ENCODE results near the gene SIRPD.
"Not testable (repeated sequence)": the region's sequence is repeated elsewhere in the genome, so short reads cannot be mapped to it uniquely, and the experiment has no call there.

Gene SIRPD

GRCh38 chr20:1513801-1514200, 43.7 kb downstream of the SIRPD start:
- Histone ChIP-seq H3K4me3 (ENCODE audit: low read depth, low read length) (no peak overlapping the region), H3K79me2 (ENCODE audit: control insufficient read depth, insufficient read depth, low read length, unreplicated experiment) (no peaks in the 10 kb centered on the region), H3K4me1 (ENCODE audit: control insufficient read depth, insufficient read depth, low read length, unreplicated experiment) (no peaks in the 10 kb centered on the region), H3K36me3 (ENCODE audit: insufficient read depth, low read length) (no peaks in the 10 kb centered on the region), H3K27me3 (ENCODE audit: insufficient read depth, low read length) (peaks cover 77% of the 10 kb centered on the region), H2AFZ (ENCODE audit: low read length, unreplicated experiment) (no peak overlapping the region), H3K27ac (ENCODE audit: low read depth, low read length) (no peak overlapping the region)

GRCh38 chr20:1509237-1509636, 48.3 kb downstream of the SIRPD start:
- no peak overlapping the region for H3K27ac ChIP-seq (ENCODE audit: low read depth, low read length)

GRCh38 chr20:1508574-1508973, 48.9 kb downstream of the SIRPD start:
- Histone ChIP-seq H3K4me1 (ENCODE audit: control insufficient read depth, insufficient read depth, low read length, unreplicated experiment) (peaks cover 10% of the 10 kb centered on the region), H3K79me2 (ENCODE audit: control insufficient read depth, insufficient read depth, low read length, unreplicated experiment) (no peaks in the 10 kb centered on the region), H3K36me3 (ENCODE audit: insufficient read depth, low read length) (no peaks in the 10 kb centered on the region), H3K27me3 (ENCODE audit: insufficient read depth, low read length) (peaks cover 41% of the 10 kb centered on the region), H3K27ac (ENCODE audit: low read depth, low read length) (no peak overlapping the region), H3K4me3 (ENCODE audit: low read depth, low read length) (no peak overlapping the region), H2AFZ (ENCODE audit: low read length, unreplicated experiment) (no peak overlapping the region)

More at GRCh38 chr20:1509237-1509636, 48.3 kb downstream of the SIRPD start:
- Histone ChIP-seq H3K36me3 (ENCODE audit: insufficient read depth, low read length) (no peaks in the 10 kb centered on the region), H2AFZ (ENCODE audit: low read length, unreplicated experiment) (no peak overlapping the region), H3K27me3 (ENCODE audit: insufficient read depth, low read length) (peaks cover 48% of the 10 kb centered on the region), H3K4me3 (ENCODE audit: low read depth, low read length) (no peak overlapping the region), H3K79me2 (ENCODE audit: control insufficient read depth, insufficient read depth, low read length, unreplicated experiment) (no peaks in the 10 kb centered on the region), H3K4me1 (ENCODE audit: control insufficient read depth, insufficient read depth, low read length, unreplicated experiment) (peaks cover 10% of the 10 kb centered on the region)

GRCh38 chr20:1507276-1507675, 50.2 kb downstream of the SIRPD start:
- H3K27me3 ChIP-seq (ENCODE audit: insufficient read depth, low read length), result peaks cover 33% of the 10 kb centered on the region
- H3K27ac ChIP-seq (ENCODE audit: low read depth, low read length), result no peak overlapping the region
- H2AFZ ChIP-seq (ENCODE audit: low read length, unreplicated experiment), result no peak overlapping the region
- H3K4me3 ChIP-seq (ENCODE audit: low read depth, low read length), result no peak overlapping the region
- no peaks in the 10 kb centered on the region for H3K79me2 ChIP-seq (ENCODE audit: control insufficient read depth, insufficient read depth, low read length, unreplicated experiment)
- peaks cover 10% of the 10 kb centered on the region for H3K4me1 ChIP-seq (ENCODE audit: control insufficient read depth, insufficient read depth, low read length, unreplicated experiment)
- H3K36me3 ChIP-seq (ENCODE audit: insufficient read depth, low read length), result no peaks in the 10 kb centered on the region

- Histone ChIP-seq H3K36me3 (ENCODE audit: insufficient read depth, low read length) (no peaks in the 10 kb centered on the region), H3K27ac (ENCODE audit: low read depth, low read length) (no peak overlapping the region), H2AFZ (ENCODE audit: low read length, unreplicated experiment) (no peak overlapping the region), H3K4me1 (ENCODE audit: control insufficient read depth, insufficient read depth, low read length, unreplicated experiment) (peaks cover 10% of the 10 kb centered on the region), H3K79me2 (ENCODE audit: control insufficient read depth, insufficient read depth, low read length, unreplicated experiment) (no peaks in the 10 kb centered on the region), H3K4me3 (ENCODE audit: low read depth, low read length) (no peak overlapping the region), H3K27me3 (ENCODE audit: insufficient read depth, low read length) (peaks cover 24% of the 10 kb centered on the region; the same call in 1 of the 2 replicates)
These were observed 51.6 kb downstream of the SIRPD start for GRCh38 chr20:1505871-1506270.

- peaks cover 19% of the 10 kb centered on the region; the same call in 1 of the 2 replicates for H3K27me3 ChIP-seq (ENCODE audit: insufficient read depth, low read length)
- no peaks in the 10 kb centered on the region for H3K36me3 ChIP-seq (ENCODE audit: insufficient read depth, low read length)
- H2AFZ ChIP-seq (ENCODE audit: low read length, unreplicated experiment), result no peak overlapping the region
- H3K79me2 ChIP-seq (ENCODE audit: control insufficient read depth, insufficient read depth, low read length, unreplicated experiment), result no peaks in the 10 kb centered on the region
- no peak overlapping the region for H3K4me3 ChIP-seq (ENCODE audit: low read depth, low read length)
- H3K4me1 ChIP-seq (ENCODE audit: control insufficient read depth, insufficient read depth, low read length, unreplicated experiment), result peaks cover 10% of the 10 kb centered on the region
- H3K27ac ChIP-seq (ENCODE audit: low read depth, low read length), result no peak overlapping the region
These were observed 52.1 kb downstream of the SIRPD start for GRCh38 chr20:1505361-1505760.

GRCh38 chr20:1503564-1504227, 53.8 kb downstream of the SIRPD start:
- H3K4me3 ChIP-seq (ENCODE audit: low read depth, low read length), result no peak overlapping the region
- H3K27ac ChIP-seq (ENCODE audit: low read depth, low read length), result no peak overlapping the region
- H3K4me1 ChIP-seq (ENCODE audit: control insufficient read depth, insufficient read depth, low read length, unreplicated experiment), result peaks cover 10% of the 10 kb centered on the region
- no peak overlapping the region for H2AFZ ChIP-seq (ENCODE audit: low read length, unreplicated experiment)
- no peaks in the 10 kb centered on the region for H3K36me3 ChIP-seq (ENCODE audit: insufficient read depth, low read length)
- peaks cover 9% of the 10 kb centered on the region; the same call in 1 of the 2 replicates for H3K27me3 ChIP-seq (ENCODE audit: insufficient read depth, low read length)
- H3K79me2 ChIP-seq (ENCODE audit: control insufficient read depth, insufficient read depth, low read length, unreplicated experiment), result no peaks in the 10 kb centered on the region

GRCh38 chr20:1500496-1500895, 57.0 kb downstream of the SIRPD start:
- Histone ChIP-seq H2AFZ (ENCODE audit: low read length, unreplicated experiment) (no peak overlapping the region), H3K36me3 (ENCODE audit: insufficient read depth, low read length) (no peaks in the 10 kb centered on the region), H3K4me1 (ENCODE audit: control insufficient read depth, insufficient read depth, low read length, unreplicated experiment) (peaks cover 5% of the 10 kb centered on the region), H3K4me3 (ENCODE audit: low read depth, low read length) (no peak overlapping the region), H3K27me3 (ENCODE audit: insufficient read depth, low read length) (peaks cover 13% of the 10 kb centered on the region; the same call in 1 of the 2 replicates), H3K79me2 (ENCODE audit: control insufficient read depth, insufficient read depth, low read length, unreplicated experiment) (no peaks in the 10 kb centered on the region), H3K27ac (ENCODE audit: low read depth, low read length) (no peak overlapping the region)

GRCh38 chr20:1499528-1500420, 57.7 kb downstream of the SIRPD start:
- no peaks in the 10 kb centered on the region for H3K4me1 ChIP-seq (ENCODE audit: control insufficient read depth, insufficient read depth, low read length, unreplicated experiment)
- no peak overlapping the region for H3K4me3 ChIP-seq (ENCODE audit: low read depth, low read length)
- H3K27me3 ChIP-seq (ENCODE audit: insufficient read depth, low read length), result peaks cover 20% of the 10 kb centered on the region; the same call in 1 of the 2 replicates
- H3K79me2 ChIP-seq (ENCODE audit: control insufficient read depth, insufficient read depth, low read length, unreplicated experiment), result no peaks in the 10 kb centered on the region
- no peak overlapping the region for H2AFZ ChIP-seq (ENCODE audit: low read length, unreplicated experiment)
- H3K36me3 ChIP-seq (ENCODE audit: insufficient read depth, low read length), result no peaks in the 10 kb centered on the region
- no peak overlapping the region for H3K27ac ChIP-seq (ENCODE audit: low read depth, low read length)

- peaks cover 24% of the 10 kb centered on the region; the same call in 1 of the 2 replicates for H3K27me3 ChIP-seq (ENCODE audit: insufficient read depth, low read length)
- not testable (repeated sequence) for H3K4me3 ChIP-seq (ENCODE audit: low read depth, low read length); H3K4me1 ChIP-seq (ENCODE audit: control insufficient read depth, insufficient read depth, low read length, unreplicated experiment); H3K79me2 ChIP-seq (ENCODE audit: control insufficient read depth, insufficient read depth, low read length, unreplicated experiment); H2AFZ ChIP-seq (ENCODE audit: low read length, unreplicated experiment); H3K27ac ChIP-seq (ENCODE audit: low read depth, low read length); H3K36me3 ChIP-seq (ENCODE audit: insufficient read depth, low read length)
These were observed 60.1 kb downstream of the SIRPD start for GRCh38 chr20:1497371-1497770.
